Panc1 (cell line): Measurements from ENCODE around the gene ESR1.

ENCODE experiments used
- CTCF ChIP-seq: fragments of 450-650 bp; IDR thresholded peaks from 2 replicates; pipeline ENCODE4 v1.5.1; 2017; ENCODE audit warnings: mild to moderate bottlenecking
- POLR2AphosphoS5 ChIP-seq: IDR thresholded peaks from 2 replicates; pipeline ENCODE4 v1.6.1; 2012; ENCODE audit warnings: mild to moderate bottlenecking, low read depth, low read length, moderate library complexity
- REST ChIP-seq, 2 experiments: IDR thresholded peaks; 2 replicates each; pipeline ENCODE4 v1.6.1; 2011 to 2012; ENCODE audit warnings: low read depth in 2 of 2, control low read depth in 1 of 2, low read length in 1 of 2, mild to moderate bottlenecking in 1 of 2, moderate library complexity in 1 of 2; ENCODE audit not compliant: insufficient read depth in 1 of 2
- SIN3A ChIP-seq: IDR thresholded peaks from 2 replicates; pipeline ENCODE4 v1.6.1; 2012; ENCODE audit warnings: low read depth, mild to moderate bottlenecking, low read length, moderate library complexity, borderline replicate concordance; ENCODE audit not compliant: insufficient read depth

GRCh38 chr6:152135755-152136448 lies 328.4 kb downstream of the ESR1 start:
- TF ChIP-seq POLR2AphosphoS5 (no peak), CTCF (no peak), SIN3A (no peak), REST (IDR thresholded peaks at IDR 0.05; ENCODE audit: insufficient read depth in 1 of 2, low read depth in 2 of 2, low read length in 1 of 2) (no peak)
